Psoas muscle (tissue), 8 donors: ENCODE measurements around the gene ANKRD37. TPM values are rescaled to one million over a fixed set of nuclear protein-coding genes. Genes with fewer than 3 reads are reported as not detected.

Source experiments
- ATAC-seq, 4 donors: fragments of 200-7000 bp; cut with Tn5 transposase; one replicate each; pipeline ENCODE4 v1.9.1; 2020; ENCODE audit warnings: moderate library complexity in 3 of 4, mild to moderate bottlenecking in 2 of 4
- DNase-seq, 2 donors: peaks; one replicate each; pipeline ENCODE4 v3.0.0-alpha.2; 2020
- H3K27ac ChIP-seq: fragments of 200-600 bp; one replicate; pipeline ENCODE4 v1.8.0; 2022
- H3K27me3 ChIP-seq, 3 donors: fragments of 200-600 bp in 1 of 3; one replicate each; pipeline versions ENCODE4 v1.6.1 to v1.8.0; 2013 to 2022; ENCODE audit warnings: low read length in 2 of 3, mild to moderate bottlenecking in 2 of 3, moderate library complexity in 1 of 3; ENCODE audit not compliant: insufficient read depth in 3 of 3
- H3K36me3 ChIP-seq, 2 donors: fragments of 200-600 bp in 1 of 2; one replicate each; pipeline versions ENCODE4 v1.6.1 to v1.8.0; 2013 to 2022; ENCODE audit warnings: low read depth in 1 of 2, mild to moderate bottlenecking in 1 of 2, moderate library complexity in 1 of 2; ENCODE audit not compliant: insufficient read depth in 1 of 2
- H3K4me1 ChIP-seq: fragments of 200-600 bp; one replicate; pipeline ENCODE4 v1.8.0; 2022
- H3K4me3 ChIP-seq: fragments of 200-600 bp; one replicate; pipeline ENCODE4 v1.8.0; 2022; ENCODE audit warnings: mild to moderate bottlenecking
- H3K9me3 ChIP-seq: fragments of 200-600 bp; one replicate; pipeline ENCODE4 v1.8.0; 2022
- CTCF ChIP-seq: fragments of 200-600 bp; IDR thresholded peaks from one replicate; pipeline ENCODE4 v1.8.0; 2022; ENCODE audit warnings: antibody characterized with exemption
- WGBS, 3 donors: extraction: QIAGEN DNeasy Blood & Tissue Kit; methylation state at CpG; one replicate each; pipeline versions ENCODE4 v1.1.6 to v1.1.7; 2013; 5-methylcytosine and 5-hydroxymethylcytosine counted together
- intact Hi-C, 2 donors: fragments of 100-400 bp; cut with DNase I; formaldehyde crosslinking; loops; one replicate each; pipeline versions ENCODE4 v1.11.0 to v1.14.2; 2022
- polyA plus RNA-seq, 3 donors: library from polyadenylated mRNA; stranded (reverse); fragments of 200-250 nt; gene quantifications; one replicate each; pipeline ENCODE4 v1.2.3, GENCODE V29; 2013
- total RNA-seq, 4 donors: library from RNA; stranded (reverse); fragmentation: NEBNext Ultra II Directional in 2 of 4; extraction: Animal tissue kit (Norgen Biotek cat#: 25700) in 2 of 4; gene quantifications; one replicate each; pipeline versions ENCODE4 v1.2.1 to v1.2.4, GENCODE V29; 2021 to 2023
- donor health status: healthy with polysubstance abuse.
- donor health status: DM: no; HTN: no; CAD: no; lungs with moderate emphysema.
- donor health status: Bipolar disorder and iron deficiency.
- donor health status: healthy.
- donor health status: DM: yes; HTN: yes; CAD: no.
- donor health status: DM: no; HTN: no; CAD: no.
- donor health status: DM: no; HTN: no; CAD: no.
- donor health status: DM: yes; HTN: yes; CAD: no.

Gene ANKRD37
- total and polyA plus RNA-seq, 7 donors, result 6.9 to 31.2 (median 20.0) TPM

DNA sequence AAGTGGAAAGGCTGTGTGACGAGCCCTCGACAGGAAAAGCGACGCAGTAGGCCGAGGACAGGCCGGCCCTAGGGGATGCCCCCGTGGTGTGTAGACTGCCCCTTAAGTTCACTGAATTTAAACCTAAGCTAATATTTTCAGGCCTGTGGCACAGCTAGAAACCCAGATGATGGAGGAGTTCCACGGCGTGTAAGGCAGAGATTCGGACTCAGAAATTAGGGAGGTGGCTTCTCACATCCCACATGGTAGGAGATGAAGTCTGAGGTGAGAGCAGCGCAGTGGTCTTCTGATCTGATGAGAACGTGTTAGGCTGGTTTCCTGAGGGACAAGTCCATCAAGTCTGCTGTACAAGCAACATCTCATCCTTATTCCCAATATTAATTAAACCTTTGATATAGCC is 8.7 kb upstream of the ANKRD37 start:
- 93 to 95% (median 94%) methylated on average over 12 of the region's 12 CpGs for WGBS, 3 donors
- no peak overlapping the region for H3K27ac ChIP-seq
- H3K4me3 ChIP-seq, result no peak overlapping the region
- no peaks in the 10 kb centered on the region for H3K36me3 ChIP-seq
- no peaks in the 10 kb centered on the region for H3K27me3 ChIP-seq
- ATAC-seq, result no peak
- TF ChIP-seq CTCF, result no peak
- no peaks in the 10 kb centered on the region for H3K4me1 ChIP-seq
- intact Hi-C loops, result no loop called here
- no peaks in the 10 kb centered on the region for H3K9me3 ChIP-seq
- no peak for DNase-seq

GRCh38 chr4:185390941-185391340 is 5.7 kb upstream of the ANKRD37 start:
- no peaks in the 10 kb centered on the region for H3K9me3 ChIP-seq
- H3K27me3 ChIP-seq, result no peaks in the 10 kb centered on the region
- H3K36me3 ChIP-seq, result no peaks in the 10 kb centered on the region
- H3K27ac ChIP-seq, result no peak overlapping the region
- DNase-seq (no peak), ATAC-seq (no peak)
- no peak for TF ChIP-seq CTCF
- intact Hi-C loops, result loop anchor here (10.0 kb wide), 3 partner anchors 186 to 736 kb away; partner anchors contain the start of genes CFAP97 (in 1 of the 2) and SNX25 (in 1 of the 2)
- 92 to 95% (median 92%) methylated on average over 6 of the region's 6 CpGs for WGBS, 3 donors
- no peak overlapping the region for H3K4me3 ChIP-seq
- H3K4me1 ChIP-seq, result no peaks in the 10 kb centered on the region

GRCh38 chr4:185392156-185392555 is 4.5 kb upstream of the ANKRD37 start:
- ATAC-seq (no peak), DNase-seq (no peak)
- no peaks in the 10 kb centered on the region for H3K36me3 ChIP-seq
- no peak overlapping the region for H3K4me3 ChIP-seq
- TF ChIP-seq CTCF, result no peak
- no peaks in the 10 kb centered on the region for H3K27me3 ChIP-seq
- H3K9me3 ChIP-seq, result no peaks in the 10 kb centered on the region
- no peak overlapping the region for H3K27ac ChIP-seq
- WGBS, 3 donors, result 91 to 98% (median 96%) methylated on average over 1 of the region's 1 CpG
- intact Hi-C loops, result loop anchor here (10.0 kb wide), 3 partner anchors 187 to 737 kb away; partner anchors contain the start of genes CFAP97 (in 1 of the 2) and SNX25 (in 1 of the 2)
- H3K4me1 ChIP-seq, result no peaks in the 10 kb centered on the region

GRCh38 chr4:185394568-185395237 is 1.9 kb upstream of the ANKRD37 start:
- ATAC-seq (no peak), DNase-seq (no peak)
- Histone ChIP-seq H3K27me3 (no peaks in the 10 kb centered on the region), H3K36me3 (peaks cover 0 to 17% of the 10 kb centered on the region in 2 donors), H3K4me3 (peak overlapping the region; percentile 84), H3K9me3 (no peaks in the 10 kb centered on the region), H3K27ac (peak overlapping the region; percentile 100), H3K4me1 (peaks cover 15% of the 10 kb centered on the region)
- WGBS, 3 donors, result 29 to 46% (median 31%) methylated on average over 12 of the region's 12 CpGs
- TF ChIP-seq CTCF, result no peak
- intact Hi-C loops, result loop anchor here (5.0 to 10.0 kb wide), 5 partner anchors 190 to 740 kb away; partner anchors contain the start of genes CFAP97 (in 1 of the 2), SLC25A4 (in 1 of the 2) and SNX25 (in 1 of the 2)
